ENCODE results near the gene UBE2J2.

GRCh38 chr1:1280782-1281481 lies 7.3 kb upstream of the UBE2J2 start:
- TF ChIP-seq CTCF (IDR thresholded peaks at IDR 0.05; ENCODE audit: low read length) (no peak), EZH2 (IDR thresholded peaks at IDR 0.05; ENCODE audit: borderline replicate concordance, low read length) (no peak)
